Measurements from ENCODE around the gene PRKCE. TPM values are rescaled to one million over a fixed set of nuclear protein-coding genes. Genes with fewer than 3 reads are reported as not detected.

PRKCE gene
- total RNA-seq, 1 donor from 2014 or later: 18.4 TPM

DNA sequence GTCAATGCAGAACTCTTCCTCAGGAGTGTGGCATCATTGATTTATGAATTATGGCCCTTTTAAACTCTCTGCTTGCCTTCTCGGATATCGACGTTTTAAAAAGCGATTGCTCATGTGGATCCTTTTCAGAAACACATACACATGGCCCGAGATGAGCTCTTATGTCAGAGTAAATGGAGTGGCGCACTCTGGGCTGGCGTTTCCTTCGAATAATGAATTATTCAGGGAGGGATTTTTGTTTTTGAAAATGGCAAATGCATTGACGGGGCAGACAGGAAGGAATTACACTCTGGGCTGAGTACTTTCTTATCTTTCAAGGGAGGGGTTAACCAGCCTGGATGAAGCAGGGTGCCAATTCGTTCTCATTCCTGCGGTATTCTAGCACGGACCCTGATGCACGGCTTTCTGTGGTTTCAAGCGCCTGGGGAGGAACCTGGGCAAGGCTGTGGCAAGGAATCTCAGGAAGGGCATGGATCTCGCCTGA lies 142.7 kb downstream of the PRKCE start:
- TF ChIP-seq, protein P1, sequence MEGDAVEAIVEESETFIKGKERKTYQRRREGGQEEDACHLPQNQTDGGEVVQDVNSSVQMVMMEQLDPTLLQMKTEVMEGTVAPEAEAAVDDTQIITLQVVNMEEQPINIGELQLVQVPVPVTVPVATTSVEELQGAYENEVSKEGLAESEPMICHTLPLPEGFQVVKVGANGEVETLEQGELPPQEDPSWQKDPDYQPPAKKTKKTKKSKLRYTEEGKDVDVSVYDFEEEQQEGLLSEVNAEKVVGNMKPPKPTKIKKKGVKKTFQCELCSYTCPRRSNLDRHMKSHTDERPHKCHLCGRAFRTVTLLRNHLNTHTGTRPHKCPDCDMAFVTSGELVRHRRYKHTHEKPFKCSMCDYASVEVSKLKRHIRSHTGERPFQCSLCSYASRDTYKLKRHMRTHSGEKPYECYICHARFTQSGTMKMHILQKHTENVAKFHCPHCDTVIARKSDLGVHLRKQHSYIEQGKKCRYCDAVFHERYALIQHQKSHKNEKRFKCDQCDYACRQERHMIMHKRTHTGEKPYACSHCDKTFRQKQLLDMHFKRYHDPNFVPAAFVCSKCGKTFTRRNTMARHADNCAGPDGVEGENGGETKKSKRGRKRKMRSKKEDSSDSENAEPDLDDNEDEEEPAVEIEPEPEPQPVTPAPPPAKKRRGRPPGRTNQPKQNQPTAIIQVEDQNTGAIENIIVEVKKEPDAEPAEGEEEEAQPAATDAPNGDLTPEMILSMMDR (IDR thresholded peaks at IDR 0.05; ENCODE audit: unreplicated experiment): no peak
- Mint-ChIP-seq H3K36me3 (no peaks in the 10 kb centered on the region), H3K27me3 (ENCODE audit: low read depth) (no peaks in the 10 kb centered on the region), H3K4me3 (no peak overlapping the region), H3K9me3 (no peaks in the 10 kb centered on the region), H3K4me1 (peaks cover 23% of the 10 kb centered on the region), H3K27ac (no peak overlapping the region)
- DNase-seq (ENCODE audit: low spot score in 2 of 2, unreplicated experiment in 2 of 2): no peak

- Mint-ChIP-seq H3K9me3 (no peaks in the 10 kb centered on the region), H3K36me3 (no peaks in the 10 kb centered on the region), H3K27me3 (ENCODE audit: low read depth) (no peaks in the 10 kb centered on the region), H3K4me1 (peaks cover 23% of the 10 kb centered on the region), H3K27ac (no peak overlapping the region), H3K4me3 (no peak overlapping the region)
- TF ChIP-seq, protein P1 (IDR thresholded peaks at IDR 0.05; ENCODE audit: unreplicated experiment): no peak
- no peak for DNase-seq (ENCODE audit: low spot score in 2 of 2, unreplicated experiment in 2 of 2)
These were observed 145.0 kb downstream of the PRKCE start for GRCh38 chr2:45796500-45796899.

DNA sequence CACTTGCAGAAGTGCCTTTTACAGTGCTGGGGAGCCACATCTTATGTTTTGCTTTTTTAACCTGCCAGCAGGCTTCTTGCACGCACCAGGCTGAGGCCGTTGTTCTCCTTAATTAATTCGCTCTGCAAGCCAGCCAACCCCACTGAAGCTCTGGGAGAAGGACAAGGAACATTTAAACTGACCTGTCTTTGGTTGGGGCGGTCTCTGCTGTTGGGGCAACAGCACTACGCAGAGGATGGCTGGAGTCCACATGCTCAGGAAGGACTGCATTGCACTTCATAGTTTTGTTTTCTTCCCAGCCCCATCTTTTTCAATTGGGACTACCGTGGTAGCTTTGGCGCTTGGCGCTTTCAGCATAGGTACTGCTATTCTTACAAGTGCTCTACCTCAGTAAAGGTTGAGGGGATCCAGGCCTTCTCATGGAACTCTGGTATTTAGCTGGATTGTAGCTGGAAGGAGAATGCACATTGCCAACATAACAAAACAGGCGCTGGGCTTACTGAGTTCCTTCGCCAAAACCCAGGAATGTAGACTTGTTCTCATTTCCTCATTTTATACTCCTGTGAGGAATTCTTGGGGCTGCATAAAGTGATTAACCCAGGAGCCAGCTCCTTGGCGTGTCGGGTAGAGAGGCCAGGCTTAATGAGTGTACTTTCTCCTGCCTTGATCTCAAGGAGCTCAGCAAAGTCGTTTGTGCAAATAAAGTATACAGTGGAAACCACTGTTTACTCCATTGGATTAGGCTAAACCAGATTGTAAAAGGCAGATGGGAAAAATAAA lies 146.2 kb downstream of the PRKCE start:
- no peaks in the 10 kb centered on the region for H3K9me3 Mint-ChIP-seq
- TF ChIP-seq, protein P1 (IDR thresholded peaks at IDR 0.05; ENCODE audit: unreplicated experiment): no peak
- H3K27ac Mint-ChIP-seq: no peak overlapping the region
- no peaks in the 10 kb centered on the region for H3K36me3 Mint-ChIP-seq
- no peaks in the 10 kb centered on the region for H3K27me3 Mint-ChIP-seq (ENCODE audit: low read depth)
- H3K4me3 Mint-ChIP-seq: no peak overlapping the region
- no peak for DNase-seq (ENCODE audit: low spot score in 2 of 2, unreplicated experiment in 2 of 2)
- peaks cover 23% of the 10 kb centered on the region for H3K4me1 Mint-ChIP-seq

GRCh38 chr2:45799679-45800381 lies 148.4 kb downstream of the PRKCE start:
- Mint-ChIP-seq H3K4me3 (no peak overlapping the region), H3K27me3 (ENCODE audit: low read depth) (no peaks in the 10 kb centered on the region), H3K27ac (no peak overlapping the region), H3K4me1 (peaks cover 3% of the 10 kb centered on the region), H3K36me3 (no peaks in the 10 kb centered on the region), H3K9me3 (no peaks in the 10 kb centered on the region)
- no peak for DNase-seq (ENCODE audit: low spot score in 2 of 2, unreplicated experiment in 2 of 2)
- TF ChIP-seq, protein P1 (IDR thresholded peaks at IDR 0.05; ENCODE audit: unreplicated experiment): no peak

- H3K27ac Mint-ChIP-seq: no peak overlapping the region
- no peak overlapping the region for H3K4me3 Mint-ChIP-seq
- H3K9me3 Mint-ChIP-seq: no peaks in the 10 kb centered on the region
- DNase-seq (ENCODE audit: low spot score in 2 of 2, unreplicated experiment in 2 of 2): no peak
- H3K36me3 Mint-ChIP-seq: no peaks in the 10 kb centered on the region
- no peaks in the 10 kb centered on the region for H3K4me1 Mint-ChIP-seq
- H3K27me3 Mint-ChIP-seq (ENCODE audit: low read depth): peaks cover 5% of the 10 kb centered on the region
- TF ChIP-seq, protein P1 (IDR thresholded peaks at IDR 0.05; ENCODE audit: unreplicated experiment): no peak
These were observed 151.1 kb downstream of the PRKCE start for GRCh38 chr2:45802499-45803138.

Measured in mesothelial cell of epicardium (in vitro differentiated cells).